H1 (cell line): ENCODE results near the gene FGGY. TPM values are rescaled to one million over a fixed set of nuclear protein-coding genes. Genes with fewer than 3 reads are reported as not detected.

Experiments
- CTCF ChIA-PET: fragments of 300-600 bp; sonication (Branson Sonifier 250); formaldehyde crosslinking; loops from one replicate; lab custom pipeline; 2021; ENCODE audit not compliant: partially characterized antibody; lab: Charles Lee
- POLR2A ChIA-PET: fragments of 300-600 bp; sonication (Branson Sonifier 250); formaldehyde crosslinking; loops from one replicate; lab custom pipeline; 2021; ENCODE audit warnings: inconsistent platforms; ENCODE audit not compliant: partially characterized antibody; lab: Charles Lee
- DNase-seq, 2 experiments: peaks; one replicate each; pipeline versions ENCODE4 v3.0.0 to v3.0.0-alpha.2; 2010 to 2022; ENCODE audit warnings: low spot score in 2 of 2, low read depth in 1 of 2, mixed read lengths in 1 of 2
- FAIRE-seq: peaks from 2 replicates; lab custom pipeline; 2011; peaks lifted over from hg19 to GRCh38; lab: Jason Lieb, UNC
- H2AFZ ChIP-seq: 2 replicates; pipeline ENCODE4 v1.8.1; 2012; ENCODE audit warnings: low read length, inconsistent platforms
- H2AK5ac ChIP-seq: 2 replicates; pipeline ENCODE4 v1.6.1; 2013; ENCODE audit warnings: low read depth, low read length
- H2BK120ac ChIP-seq: replicated peaks from 2 replicates; pipeline ENCODE3; 2013; ENCODE audit warnings: low read depth, low read length, inconsistent platforms
- H2BK12ac ChIP-seq: 2 replicates; pipeline ENCODE4 v1.6.1; 2013; ENCODE audit warnings: low read depth, low read length
- H2BK15ac ChIP-seq: 2 replicates; pipeline ENCODE4 v1.6.1; 2013; ENCODE audit warnings: low read length
- H2BK20ac ChIP-seq: 2 replicates; pipeline ENCODE4 v1.6.1; 2013; ENCODE audit warnings: low read length
- H2BK5ac ChIP-seq: 2 replicates; pipeline ENCODE4 v1.6.1; 2013; ENCODE audit warnings: low read depth, low read length
- H3K14ac ChIP-seq: 2 replicates; pipeline ENCODE4 v1.6.1; 2013; ENCODE audit warnings: inconsistent platforms; ENCODE audit not compliant: insufficient read length
- H3K18ac ChIP-seq: 2 replicates; pipeline ENCODE4 v1.6.1; 2013; ENCODE audit warnings: low read length; ENCODE audit errors: extremely low read depth
- H3K23ac ChIP-seq: 2 replicates; pipeline ENCODE4 v1.6.1; 2013; ENCODE audit warnings: inconsistent platforms; ENCODE audit not compliant: insufficient read length
- H3K23me2 ChIP-seq: 2 replicates; pipeline ENCODE4 v1.6.1; 2013; ENCODE audit warnings: low read depth, low read length
- H3K27ac ChIP-seq: 2 replicates; pipeline ENCODE4 v1.6.1; 2011; ENCODE audit warnings: low read depth, low read length, inconsistent platforms
- H3K27me3 ChIP-seq, 4 experiments: replicated peaks in 1 of 4; 1 replicate in 1 of 4; 2 replicates in 3 of 4; pipeline versions ENCODE4 v1.6.1 to v1.8.1; 2011 to 2013; ENCODE audit warnings: low read length in 3 of 4, mild to moderate bottlenecking in 3 of 4, inconsistent platforms in 2 of 4, mixed read lengths in 2 of 4, moderate library complexity in 1 of 4; ENCODE audit not compliant: control insufficient read depth in 3 of 4, insufficient read depth in 3 of 4; ENCODE audit errors: extremely low read depth in 1 of 4
- H3K36me3 ChIP-seq, 4 experiments: 2 replicates each; pipeline versions ENCODE4 v1.6.1 to v1.8.1; 2011 to 2013; ENCODE audit warnings: mild to moderate bottlenecking in 4 of 4, low read length in 3 of 4, moderate library complexity in 2 of 4, control low read depth in 1 of 4, inconsistent platforms in 1 of 4; ENCODE audit not compliant: insufficient read depth in 4 of 4, control insufficient read depth in 2 of 4
- H3K4ac ChIP-seq: replicated peaks from 2 replicates; pipeline ENCODE3; 2013; ENCODE audit warnings: low read length, low read depth, mixed read lengths, inconsistent platforms; ENCODE audit not compliant: insufficient read length
- H3K4me1 ChIP-seq, 4 experiments: replicated peaks in 1 of 4; 1 replicate in 1 of 4; 2 replicates in 3 of 4; pipeline versions ENCODE4 v1.6.1 to v1.8.1; 2011 to 2013; ENCODE audit warnings: low read length in 3 of 4, inconsistent platforms in 2 of 4, mixed read lengths in 1 of 4; ENCODE audit not compliant: insufficient read depth in 4 of 4, control insufficient read depth in 3 of 4
- H3K4me2 ChIP-seq, 2 experiments: 2 replicates each; pipeline versions ENCODE4 v1.6.1 to v1.8.1; 2011 to 2013; ENCODE audit warnings: low read depth in 2 of 2, low read length in 2 of 2, control low read depth in 1 of 2, inconsistent platforms in 1 of 2, mild to moderate bottlenecking in 1 of 2; ENCODE audit not compliant: insufficient read depth in 1 of 2
- H3K4me3 ChIP-seq, 4 experiments: fragments of 200-600, 300-600 bp in 1 of 4; sonication (generic), shearing (Covaris generic), sonication (Bioruptor Twin) in 1 of 4; 2 replicates each; pipeline versions ENCODE4 v1.5.1 to v1.8.1; 2011 to 2016; ENCODE audit warnings: low read length in 4 of 4, low read depth in 3 of 4, control low read depth in 2 of 4, inconsistent platforms in 2 of 4, mild to moderate bottlenecking in 2 of 4, mixed read lengths in 1 of 4, moderate library complexity in 1 of 4; ENCODE audit not compliant: insufficient read depth in 2 of 4; ENCODE audit errors: extremely low read depth in 1 of 4
- H3K56ac ChIP-seq: replicated peaks from 2 replicates; pipeline ENCODE3; 2013; ENCODE audit warnings: low read depth, mild to moderate bottlenecking, mixed read lengths, low read length, inconsistent platforms; ENCODE audit not compliant: insufficient read length
- H3K79me1 ChIP-seq: 2 replicates; pipeline ENCODE4 v1.6.1; 2013; ENCODE audit warnings: low read depth, low read length, control low read depth
- H3K79me2 ChIP-seq, 2 experiments: 2 replicates each; pipeline versions ENCODE4 v1.6.1 to v1.8.1; 2012 to 2013; ENCODE audit warnings: low read length in 2 of 2, mild to moderate bottlenecking in 2 of 2, inconsistent platforms in 1 of 2; ENCODE audit not compliant: insufficient read depth in 2 of 2, control insufficient read depth in 1 of 2
- H3K9ac ChIP-seq, 4 experiments: replicated peaks in 1 of 4; 1 replicate in 1 of 4; 2 replicates in 3 of 4; pipeline versions ENCODE4 v1.6.1 to v1.8.1; 2011 to 2013; ENCODE audit warnings: low read depth in 3 of 4, low read length in 3 of 4, control low read depth in 2 of 4, mild to moderate bottlenecking in 2 of 4, moderate library complexity in 2 of 4, inconsistent platforms in 1 of 4; ENCODE audit errors: extremely low read depth in 1 of 4
- H3K9me3 ChIP-seq, 2 experiments: 2 replicates each; pipeline versions ENCODE4 v1.6.1 to v1.8.1; 2012 to 2013; ENCODE audit warnings: mild to moderate bottlenecking in 2 of 2, moderate library complexity in 2 of 2, control low read depth in 1 of 2, inconsistent platforms in 1 of 2, low read depth in 1 of 2, low read length in 1 of 2, mixed read lengths in 1 of 2; ENCODE audit not compliant: insufficient read depth in 2 of 2
- H4K20me1 ChIP-seq, 2 experiments: replicated peaks in 1 of 2; 2 replicates each; pipeline versions ENCODE3 to v1.8.1; 2011 to 2013; ENCODE audit warnings: inconsistent platforms in 2 of 2, low read length in 2 of 2, mild to moderate bottlenecking in 1 of 2; ENCODE audit not compliant: insufficient read depth in 2 of 2, control insufficient read depth in 1 of 2
- H4K5ac ChIP-seq: 2 replicates; pipeline ENCODE4 v1.6.1; 2013; ENCODE audit warnings: low read length, low read depth, mixed read lengths, inconsistent platforms; ENCODE audit not compliant: insufficient read length
- H4K8ac ChIP-seq: 2 replicates; pipeline ENCODE4 v1.8.0; 2013; ENCODE audit warnings: mild to moderate bottlenecking, moderate library complexity, low read length, inconsistent platforms; ENCODE audit not compliant: insufficient read depth; ENCODE audit errors: extremely low read depth
- H4K91ac ChIP-seq: replicated peaks from 2 replicates; pipeline ENCODE3; 2013; ENCODE audit warnings: low read length, mixed read lengths, inconsistent platforms; ENCODE audit not compliant: insufficient read length
- SAP30 ChIP-seq: fragments of 300-600 bp; sonication (generic); IDR thresholded peaks from 2 replicates; pipeline ENCODE4 v1.7.1; 2012; ENCODE audit warnings: low read length, moderate library complexity, mild to moderate bottlenecking, inconsistent platforms; ENCODE audit not compliant: insufficient read depth, insufficient replicate concordance
- WGBS, 2 experiments: shearing (Covaris generic) in 1 of 2; methylation state at CpG; one replicate each; pipeline versions ENCODE4 v1.1.6 to v1.1.7; 2013 to 2015; ENCODE audit warnings: low lambda C conversion rate in 2 of 2, mixed read lengths in 2 of 2, inconsistent platforms in 1 of 2, low coverage in 1 of 2, missing lambda C conversion rate in 1 of 2; ENCODE audit not compliant: insufficient replicate concordance in 2 of 2, insufficient coverage in 1 of 2, insufficient read length in 1 of 2; ENCODE audit errors: extremely low coverage in 1 of 2, missing lambda C conversion rate in 1 of 2; 5-methylcytosine and 5-hydroxymethylcytosine counted together
- polyA plus RNA-seq, 7 experiments: library from polyadenylated mRNA; depleted of rRNA in 3 of 7; stranded (reverse) in 5 of 7; unstranded in 2 of 7; fragments of >200 nt in 5 of 7; fragments of 200-250 nt in 2 of 7; gene quantifications; 1 replicate in 5 of 7; 2 replicates in 1 of 7; 4 replicates in 1 of 7; pipeline versions ENCODE4 v1.2.1 to v1.2.3, GENCODE V29; 2011 to 2013; ENCODE audit warnings: missing spikeins in 2 of 7, mixed read lengths in 2 of 7
- total RNA-seq: library from RNA; stranded (reverse); fragmentation: NEBNext Ultra II Directional; extraction: Animal tissue kit (Norgen Biotek cat#: 25700); gene quantifications from 2 replicates; pipeline ENCODE4 v1.2.1, GENCODE V29; 2021

The FGGY gene
- total and polyA plus RNA-seq, 2 of the 8 experiments (the other 6 are each of a cell fraction or from before 2014, with no cell fraction given) = 10.3 to 12.5 TPM

DNA sequence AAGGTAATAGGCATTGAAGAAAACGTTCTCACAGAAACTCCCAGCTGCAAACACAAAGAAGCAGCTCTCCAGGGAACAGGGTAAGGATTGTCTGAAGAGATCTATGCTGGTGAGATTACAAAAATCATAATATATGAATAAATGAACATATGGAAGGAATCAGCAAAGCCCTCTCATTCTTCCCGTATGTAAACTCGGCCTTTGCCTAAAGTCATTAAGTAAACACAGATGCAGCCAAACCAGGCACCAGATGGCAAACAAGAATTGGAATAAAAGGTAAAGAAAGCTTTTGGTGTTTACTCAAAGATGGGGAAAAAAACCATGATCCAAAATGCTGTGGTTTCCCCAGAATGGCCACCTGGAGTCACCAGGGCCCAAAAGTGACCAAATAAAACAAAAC lies 441.3 kb downstream of the FGGY start:
- H2BK5ac ChIP-seq = no peak overlapping the region
- FAIRE-seq (no peak), DNase-seq (no peak)
- no peak overlapping the region for H3K4me3 ChIP-seq
- peaks cover 18 to 21% of the 10 kb centered on the region in 2 experiments; a peak in 3 of 4 replicates for H3K9me3 ChIP-seq
- WGBS, 2 experiments = 94% methylated on average over 3 of the region's 3 CpGs; no CpG with 5 or more reads in 1 of the 2 experiments
- no peaks in the 10 kb centered on the region for H3K4me1 ChIP-seq
- H2AFZ ChIP-seq = no peak overlapping the region
- TF ChIP-seq SAP30 = no peak
- H2BK20ac ChIP-seq = no peak overlapping the region
- no peaks in the 10 kb centered on the region for H3K79me2 ChIP-seq
- no peaks in the 10 kb centered on the region for H3K23me2 ChIP-seq
- CTCF ChIA-PET = interaction anchor here (1.5 kb wide), 1 partner anchor 10 kb away, joined by 4 read pairs; no protein-coding TSS in a partner anchor
- no peak overlapping the region for H4K91ac ChIP-seq
- no peak overlapping the region for H3K23ac ChIP-seq
- no peak overlapping the region for H2BK15ac ChIP-seq
- no peak overlapping the region for H4K5ac ChIP-seq
- no peak overlapping the region for H3K9ac ChIP-seq
- H3K4me2 ChIP-seq = no peak overlapping the region
- H2AK5ac ChIP-seq = no peak overlapping the region
- no peaks in the 10 kb centered on the region for H3K27me3 ChIP-seq
- H3K27ac ChIP-seq = no peak overlapping the region
- no peak overlapping the region for H4K8ac ChIP-seq
- H3K4ac ChIP-seq = no peak overlapping the region
- no peak overlapping the region for H3K14ac ChIP-seq
- H3K79me1 ChIP-seq = no peaks in the 10 kb centered on the region
- no peaks in the 10 kb centered on the region for H4K20me1 ChIP-seq
- no peaks in the 10 kb centered on the region for H3K36me3 ChIP-seq
- no peak overlapping the region for H3K18ac ChIP-seq
- H2BK12ac ChIP-seq = no peak overlapping the region
- POLR2A ChIA-PET = no interaction called here
- H3K56ac ChIP-seq = no peak overlapping the region
- H2BK120ac ChIP-seq = no peak overlapping the region
